HTR-8/SVneo (cell line): ENCODE measurements around the gene CDH13.

Experiments
- DNase-seq: peaks from one replicate; pipeline ENCODE4 v3.0.0; 2011; ENCODE audit warnings: low spot score, mixed read lengths; ENCODE audit not compliant: insufficient read length
- FAIRE-seq: peaks from 2 replicates; lab custom pipeline; 2011; peaks lifted over from hg19 to GRCh38; lab: Jason Lieb, UNC

Gene CDH13

GRCh38 chr16:83541231-83541630, 914.5 kb downstream of the CDH13 start:
- no peak for DNase-seq
- FAIRE-seq, result no peak

- DNase-seq (no peak), FAIRE-seq (no peak)
These were observed 915.7 kb downstream of the CDH13 start for GRCh38 chr16:83542491-83542890.

DNA sequence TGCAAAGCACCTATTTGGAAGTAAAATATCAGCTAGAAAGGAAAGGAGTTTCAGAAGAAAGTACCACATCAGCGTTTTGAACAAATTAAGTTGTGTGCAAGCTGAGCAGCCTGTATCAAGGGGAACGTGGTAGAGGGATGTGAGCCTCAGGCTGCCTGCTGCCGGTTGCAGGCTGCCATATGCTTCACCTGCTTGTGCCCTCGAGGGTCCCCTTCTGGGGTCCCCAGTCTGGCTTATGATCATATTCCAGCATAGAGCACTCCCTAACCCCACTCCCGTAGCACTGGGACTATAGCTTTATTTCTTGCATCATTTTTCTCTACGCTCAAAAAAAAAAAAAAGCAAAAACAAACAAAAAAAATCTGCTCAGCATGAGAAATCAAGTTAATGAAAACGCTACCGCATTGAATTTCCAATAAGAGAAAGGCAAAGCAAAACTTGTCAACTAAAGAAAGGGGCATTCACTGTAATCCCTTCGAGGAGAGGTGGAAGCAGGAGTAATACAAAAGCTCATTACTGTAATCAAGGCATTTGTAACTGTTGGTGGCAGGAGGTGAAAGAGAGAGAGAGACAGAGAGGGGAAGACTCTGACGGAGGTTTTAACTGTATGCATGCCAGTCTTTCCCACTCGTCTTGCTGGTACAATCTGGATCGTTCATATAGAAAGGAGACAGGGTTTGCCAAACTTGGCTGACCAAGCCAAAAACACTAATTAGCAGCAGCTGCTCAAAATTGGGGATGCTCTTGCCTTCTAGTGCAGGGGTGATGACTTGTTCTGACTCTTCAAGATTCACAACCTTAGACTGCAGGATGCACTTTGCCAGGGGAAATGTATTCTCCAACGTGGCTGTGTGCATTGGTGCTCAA, 922.8 kb downstream of the CDH13 start:
- DNase-seq (no peak), FAIRE-seq (no peak)

DNA sequence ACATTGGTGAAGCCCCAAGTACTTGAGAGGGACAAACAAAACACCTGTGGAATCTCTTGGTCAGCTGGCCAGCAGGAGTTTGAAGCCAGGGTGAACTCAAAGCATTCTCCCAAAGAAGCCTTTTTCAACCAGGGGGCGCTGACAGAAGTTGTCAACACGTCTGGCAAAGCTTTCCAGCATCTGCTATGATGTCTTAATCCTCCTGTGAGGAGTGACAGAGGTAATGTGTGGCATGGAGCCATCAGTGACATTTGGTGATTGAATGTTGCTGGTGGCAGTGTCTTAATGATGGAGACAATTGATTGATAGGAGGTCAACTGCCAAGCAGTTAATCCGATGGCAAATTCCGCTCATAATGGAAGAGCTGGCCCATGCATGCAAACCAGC, 923.4 kb downstream of the CDH13 start:
- DNase-seq, result no peak
- FAIRE-seq, result no peak

DNA sequence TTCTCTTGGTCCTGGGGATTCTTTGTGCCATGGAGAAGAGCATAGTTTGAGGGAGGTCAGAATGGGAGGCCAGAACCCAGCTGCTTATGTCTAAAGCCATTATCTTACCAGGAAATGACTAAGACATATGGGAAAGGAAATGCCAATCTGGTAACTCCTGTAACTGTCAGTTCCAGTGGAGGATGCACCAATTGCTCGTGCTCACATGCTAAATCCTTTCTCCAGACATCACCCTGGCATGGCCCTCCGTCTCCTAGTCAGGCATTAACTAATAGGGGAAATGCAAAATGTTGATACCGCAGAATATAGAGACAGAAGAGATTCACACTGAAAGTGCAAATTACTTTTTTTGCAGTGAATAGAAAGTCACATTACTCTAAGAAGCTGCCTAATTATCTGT, 925.5 kb downstream of the CDH13 start:
- peak; percentile 61 for DNase-seq
- FAIRE-seq, result peak; percentile 89

DNA sequence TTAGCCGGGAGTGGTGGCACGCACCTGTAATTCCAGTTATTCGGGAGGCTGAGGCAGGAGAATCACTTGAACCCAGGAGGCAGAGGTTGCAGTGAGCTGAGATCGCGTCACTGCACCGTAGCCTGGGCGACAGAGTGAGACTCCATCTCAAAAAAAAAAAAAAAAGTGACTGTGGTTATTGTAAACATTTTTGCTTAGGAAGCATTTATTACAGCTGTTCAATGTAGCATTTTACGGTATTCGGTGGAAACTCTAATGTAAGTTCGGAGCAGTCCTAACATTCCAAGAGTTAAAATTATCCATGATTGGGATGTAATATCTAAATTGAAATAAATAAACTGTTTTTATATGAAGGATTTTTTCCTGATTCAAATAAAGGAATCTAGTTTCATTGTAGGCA, 926.2 kb downstream of the CDH13 start:
- no peak for DNase-seq
- no peak for FAIRE-seq

DNA sequence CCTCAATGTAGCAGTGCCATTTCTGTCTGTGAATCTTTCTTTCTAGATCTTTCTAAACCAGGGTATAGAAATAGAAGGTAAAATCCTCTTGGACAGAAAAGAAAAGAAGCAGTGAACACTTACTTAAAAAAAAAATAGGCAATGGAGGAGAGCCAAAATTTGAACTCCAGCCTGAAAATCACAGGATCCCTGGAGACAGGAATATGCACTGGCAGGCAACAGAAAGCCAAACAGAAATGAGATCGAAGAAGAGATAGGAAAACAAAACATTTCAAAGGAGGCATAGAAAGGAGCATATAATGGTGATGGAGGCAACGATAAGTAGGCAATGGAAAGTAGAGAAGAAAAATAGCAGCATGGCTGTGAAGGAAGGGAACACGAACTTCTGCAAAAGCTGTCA, 927.3 kb downstream of the CDH13 start:
- DNase-seq (no peak), FAIRE-seq (no peak)

- DNase-seq, result no peak
These were observed 927.8 kb downstream of the CDH13 start for GRCh38 chr16:83554540-83554939.

GRCh38 chr16:83561876-83562275, 935.1 kb downstream of the CDH13 start:
- DNase-seq (peak; percentile 17), FAIRE-seq (no peak)

More at GRCh38 chr16:83554540-83554939, 927.8 kb downstream of the CDH13 start:
- no peak for FAIRE-seq

DNA sequence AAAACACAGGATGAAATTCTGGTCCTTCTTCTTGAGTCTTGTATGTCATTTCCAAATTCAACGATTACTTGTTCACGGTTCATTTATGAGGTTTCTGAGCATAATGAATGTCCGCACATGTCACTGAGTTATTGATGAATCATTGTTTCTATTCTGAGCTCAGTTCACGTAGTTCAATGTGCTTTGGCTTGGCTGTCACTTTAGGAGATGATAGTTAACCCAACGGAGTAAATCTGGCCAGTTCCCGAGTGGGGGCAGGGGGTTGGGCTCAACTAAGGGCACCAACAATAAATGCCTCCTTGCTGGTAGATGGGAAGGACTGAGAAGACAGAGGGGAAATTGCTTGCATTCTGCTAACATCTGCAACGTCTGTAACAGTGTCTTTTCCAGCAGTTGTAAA, 941.6 kb downstream of the CDH13 start:
- DNase-seq (no peak), FAIRE-seq (no peak)

DNA sequence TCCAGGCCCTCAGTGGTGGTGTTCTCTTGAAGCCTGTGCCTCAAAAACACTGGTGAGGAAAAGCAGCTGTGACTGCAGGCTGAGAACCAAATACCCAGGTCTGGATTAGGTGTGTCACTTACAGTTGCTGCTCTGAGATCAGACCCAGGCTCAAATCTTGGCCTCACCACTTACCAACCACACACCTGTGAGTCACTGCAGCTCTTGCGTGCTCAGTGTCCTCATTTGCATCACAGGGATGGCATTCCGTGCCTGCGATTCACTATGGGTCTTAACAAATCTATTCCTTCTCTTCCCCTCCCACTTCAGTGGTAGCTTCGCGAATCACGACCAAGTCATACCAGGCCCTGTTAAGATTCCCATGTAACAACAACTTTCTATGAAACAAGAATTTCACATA, 947.6 kb downstream of the CDH13 start:
- FAIRE-seq (peak; percentile 83), DNase-seq (peak; percentile 51)

- FAIRE-seq, result peak; percentile 46
- DNase-seq, result no peak
These were observed 950.4 kb downstream of the CDH13 start for GRCh38 chr16:83577078-83577745.

GRCh38 chr16:83578171-83578570, 951.4 kb downstream of the CDH13 start:
- FAIRE-seq, result no peak

DNA sequence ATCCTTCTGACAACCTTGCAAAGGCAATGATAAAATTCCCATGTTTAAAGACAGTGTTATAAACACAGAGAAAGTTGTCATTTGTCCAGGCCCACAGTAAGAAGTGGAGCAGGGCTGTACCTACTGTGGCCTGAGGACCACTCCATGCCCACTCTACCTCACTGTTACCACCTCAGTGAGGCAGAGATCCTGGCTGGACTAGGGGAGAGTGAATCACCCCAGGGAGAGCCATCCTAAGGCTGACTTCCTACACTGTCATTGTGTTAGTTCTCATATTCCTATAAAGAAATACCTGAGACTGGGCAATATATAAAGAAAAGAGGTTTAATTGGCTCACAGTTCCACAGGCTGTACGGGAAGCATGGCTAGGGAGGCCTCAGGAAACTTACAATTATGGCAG, 952.3 kb downstream of the CDH13 start:
- FAIRE-seq (peak; percentile 70), DNase-seq (no peak)

More at GRCh38 chr16:83578171-83578570, 951.4 kb downstream of the CDH13 start:
- no peak for DNase-seq

- DNase-seq (no peak), FAIRE-seq (peak; percentile 31)
These were observed 952.7 kb downstream of the CDH13 start for GRCh38 chr16:83579436-83579835.

GRCh38 chr16:83581082-83581481, 954.3 kb downstream of the CDH13 start:
- FAIRE-seq, result no peak
- DNase-seq, result no peak

GRCh38 chr16:83581994-83582747, 955.4 kb downstream of the CDH13 start:
- DNase-seq, result no peak
- FAIRE-seq, result no peak

GRCh38 chr16:83586036-83586435, 959.3 kb downstream of the CDH13 start:
- FAIRE-seq (no peak), DNase-seq (no peak)

GRCh38 chr16:83586461-83587200, 959.9 kb downstream of the CDH13 start:
- no peak for FAIRE-seq

DNA sequence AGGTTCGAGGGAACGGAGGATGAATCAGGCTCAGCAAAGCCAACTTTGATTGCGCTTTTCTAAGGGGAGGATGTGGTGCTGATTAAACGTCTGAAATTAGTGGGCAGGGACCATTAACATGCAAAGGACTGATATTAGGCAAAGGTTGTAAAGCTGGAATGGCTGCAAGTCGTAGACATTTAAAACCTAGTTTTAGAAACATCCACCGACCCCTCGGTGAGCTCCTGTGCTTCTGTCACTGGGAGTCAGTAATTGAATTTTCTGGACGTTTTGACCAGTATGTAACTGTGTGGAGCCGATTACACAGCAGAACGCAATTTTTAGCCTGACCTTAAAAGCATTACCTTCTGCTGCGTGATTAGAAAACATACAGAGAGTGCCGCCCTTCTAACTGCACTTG, 960.4 kb downstream of the CDH13 start:
- DNase-seq, result no peak
- FAIRE-seq, result no peak

More at GRCh38 chr16:83586461-83587200, 959.9 kb downstream of the CDH13 start:
- DNase-seq, result no peak
